Liver (tissue), 3 donors: ENCODE data around the gene LAMB1.

Experiments
- ATF3 ChIP-seq: IDR thresholded peaks from 2 replicates; pipeline ENCODE4 v1.6.1; 2016; ENCODE audit warnings: antibody characterized with exemption
- CTCF ChIP-seq: fragments of 150-350 bp; IDR thresholded peaks from 2 replicates; pipeline ENCODE4 v1.5.1; 2017; ENCODE audit warnings: improper control_type of control experiment, low read depth, low read length; ENCODE audit not compliant: missing input control
- EGR1 ChIP-seq, 2 donors: IDR thresholded peaks; 2 replicates each; pipeline ENCODE4 v1.6.1; 2016 to 2018; ENCODE audit warnings: antibody characterized with exemption in 2 of 2, low read depth in 2 of 2
- GABPA ChIP-seq, 2 donors: IDR thresholded peaks in 1 of 2; conservative IDR thresholded peaks in 1 of 2; 2 replicates each; pipeline ENCODE4 v1.6.1; 2016; ENCODE audit warnings: antibody characterized with exemption in 2 of 2, mild to moderate bottlenecking in 1 of 2, moderate library complexity in 1 of 2
- JUND ChIP-seq, 2 donors: IDR thresholded peaks; 2 replicates each; pipeline ENCODE4 v1.6.1; 2016; ENCODE audit warnings: antibody characterized with exemption in 2 of 2
- NR2F2 ChIP-seq: IDR thresholded peaks from 2 replicates; pipeline ENCODE4 v1.6.1; 2016; ENCODE audit warnings: antibody characterized with exemption
- RAD21 ChIP-seq, 2 donors: IDR thresholded peaks; 2 replicates each; pipeline ENCODE4 v1.6.1; 2016; ENCODE audit warnings: antibody characterized with exemption in 2 of 2, mild to moderate bottlenecking in 2 of 2
- REST ChIP-seq: IDR thresholded peaks from 2 replicates; pipeline ENCODE4 v1.6.1; 2016; ENCODE audit warnings: antibody characterized with exemption, mild to moderate bottlenecking
- TAF1 ChIP-seq: conservative IDR thresholded peaks from 2 replicates; pipeline ENCODE4 v1.6.1; 2016; ENCODE audit warnings: antibody characterized with exemption, mild to moderate bottlenecking
- YY1 ChIP-seq: IDR thresholded peaks from 2 replicates; pipeline ENCODE4 v1.6.1; 2016; ENCODE audit warnings: antibody characterized with exemption, mild to moderate bottlenecking
- donor health status: healthy.
- donor health status: healthy.

- no peak for TF ChIP-seq CTCF
- TF ChIP-seq RAD21 (IDR thresholded peaks at IDR 0.05) = no peak
- TF ChIP-seq YY1 = no peak
- no peak for TF ChIP-seq GABPA (IDR thresholded peaks at IDR 0.05 in 1 of 2, conservative IDR thresholded peaks at IDR 0.05 in 1 of 2)
- TF ChIP-seq NR2F2 = no peak
- no peak for TF ChIP-seq JUND (IDR thresholded peaks at IDR 0.05)
- no peak for TF ChIP-seq ATF3
- TF ChIP-seq REST = no peak
- TF ChIP-seq EGR1 (IDR thresholded peaks at IDR 0.05; ENCODE audit: low read depth in 2 of 2) = no peak
- TF ChIP-seq TAF1 = no peak
Measured at GRCh38 chr7:107874111-107874510, 128.8 kb downstream of the LAMB1 start.
